Measurements from ENCODE around the gene FOXL2.

- no peak for TF ChIP-seq CTCF (conservative IDR thresholded peaks at IDR 0.05)
- no peak for TF ChIP-seq EZH2 (IDR thresholded peaks at IDR 0.05; ENCODE audit: low read depth)
These were observed 44.8 kb downstream of the FOXL2 start for GRCh38 chr3:138902171-138902570.

Measured in PC-9 (cell line).